Measurements from ENCODE around the gene NANOS1.
A peak's percentile ranks its signal among the peaks of the same experiment; 100 is the strongest.

Gene NANOS1

GRCh38 chr10:119061926-119062325 is 32.4 kb downstream of the NANOS1 start:
- DNase-seq, result no peak

GRCh38 chr10:119070395-119071165 is 41.1 kb downstream of the NANOS1 start:
- DNase-seq, result no peak

GRCh38 chr10:119073584-119073983 is 44.1 kb downstream of the NANOS1 start:
- no peak for DNase-seq

- no peak for DNase-seq
Measured at GRCh38 chr10:119078422-119079179, 49.1 kb downstream of the NANOS1 start.

GRCh38 chr10:119079599-119080520 is 50.3 kb downstream of the NANOS1 start:
- no peak for DNase-seq

GRCh38 chr10:119080521-119081259 is 51.2 kb downstream of the NANOS1 start, which contains the start of gene EIF3A:
EIF3A (minus strand) TSS chr10:119080817; CDS start chr10:119080676, 141 bp downstream.
- DNase-seq, result peak; percentile 19

Measured in NCI-H2081 treated with DMSO at 0.1 percent for 48 hours (cell line).